GM12875 (cell line): Measurements from ENCODE around the gene PDGFB.

Source experiments
- H3K4me3 ChIP-seq: one replicate; pipeline ENCODE4 v1.5.1; 2011; ENCODE audit warnings: low read depth, low read length, control low read depth
- CTCF ChIP-seq: IDR thresholded peaks from 2 replicates; pipeline ENCODE4 v1.5.1; 2011; ENCODE audit warnings: low read depth, mild to moderate bottlenecking, control low read depth, inconsistent platforms, low read length, moderate library complexity, borderline replicate concordance; ENCODE audit not compliant: insufficient read depth

Gene PDGFB

GRCh38 chr22:39240831-39241793, 3.7 kb downstream of the PDGFB start:
- H3K4me3 ChIP-seq, result no peak overlapping the region
- TF ChIP-seq CTCF, result no peak

- no peak overlapping the region for H3K4me3 ChIP-seq
- no peak for TF ChIP-seq CTCF
Observed at GRCh38 chr22:39239561-39240423, 5.0 kb downstream of the PDGFB start.

GRCh38 chr22:39238966-39239505, 5.7 kb downstream of the PDGFB start:
- H3K4me3 ChIP-seq, result no peak overlapping the region
- no peak for TF ChIP-seq CTCF

- no peak for TF ChIP-seq CTCF
- H3K4me3 ChIP-seq, result no peak overlapping the region
Observed at GRCh38 chr22:39238561-39238960, 6.2 kb downstream of the PDGFB start.

- TF ChIP-seq CTCF, result no peak
- H3K4me3 ChIP-seq, result no peak overlapping the region
Observed at GRCh38 chr22:39238101-39238466, 6.7 kb downstream of the PDGFB start.

GRCh38 chr22:39237318-39238100, 7.3 kb downstream of the PDGFB start:
- TF ChIP-seq CTCF, result no peak
- H3K4me3 ChIP-seq, result no peak overlapping the region
